ENCODE measurements around the gene CCDC102A.

Gene CCDC102A

DNA sequence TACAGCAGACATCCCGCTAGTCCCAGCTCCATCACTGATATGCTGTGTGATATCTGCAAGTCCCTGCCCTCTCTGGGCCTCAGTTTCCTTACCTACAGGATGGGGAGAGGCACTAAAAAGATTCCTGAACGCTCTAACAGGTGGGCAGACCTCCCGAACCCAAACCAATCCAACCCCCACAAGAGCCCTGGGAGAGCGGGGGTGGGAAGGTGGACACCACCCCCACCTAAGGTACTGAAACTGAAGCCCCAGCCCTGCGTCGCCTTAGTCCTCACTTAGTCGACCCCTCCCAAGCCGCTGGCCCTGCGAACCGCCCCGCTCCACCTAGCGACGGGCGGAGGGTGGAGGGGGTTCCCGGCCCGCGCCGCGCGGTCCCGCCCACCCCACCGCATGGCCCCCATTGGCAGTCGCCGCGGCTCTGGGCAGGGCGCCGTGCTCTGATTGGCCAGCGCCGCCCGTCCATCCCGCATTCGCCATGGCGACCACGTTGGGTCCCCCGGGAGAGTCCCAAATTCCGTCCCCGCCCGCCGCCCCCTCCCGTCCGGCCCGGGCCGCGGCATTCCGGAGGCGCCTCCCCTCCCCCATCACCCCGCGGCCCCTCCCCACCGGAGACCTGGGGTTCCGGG is 578 bp downstream of the CCDC102A start:
- peak; percentile 87 for DNase-seq

GRCh38 chr16:57534881-57535658 is 1.3 kb downstream of the CCDC102A start:
- DNase-seq, result no peak

DNA sequence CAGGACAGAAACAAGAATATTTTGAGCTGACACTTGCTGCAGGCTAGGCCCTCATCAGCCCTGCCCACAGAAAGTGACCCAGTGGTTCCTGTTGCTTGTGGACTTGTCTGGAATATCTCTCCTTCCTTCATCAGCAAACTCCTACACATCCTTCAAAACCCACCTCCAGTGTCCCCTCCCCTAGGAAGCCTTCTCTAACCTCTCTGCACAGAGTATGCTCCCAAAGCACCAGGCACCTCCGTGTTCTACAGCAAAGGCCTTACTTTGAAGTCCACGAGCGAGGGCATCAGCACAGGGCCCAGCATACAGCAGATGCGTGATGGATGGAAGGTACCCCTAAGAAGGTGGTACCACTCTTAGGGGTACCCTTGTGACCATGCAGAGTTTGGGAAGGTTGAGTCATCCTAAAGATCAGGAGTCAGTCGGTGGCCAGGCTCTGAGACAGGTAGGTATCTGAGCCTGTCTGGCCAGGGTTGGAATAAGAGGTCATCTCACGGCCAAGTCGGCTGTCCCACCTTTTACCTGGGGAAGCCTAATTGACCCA is 2.0 kb downstream of the CCDC102A start:
- no peak for DNase-seq

DNA sequence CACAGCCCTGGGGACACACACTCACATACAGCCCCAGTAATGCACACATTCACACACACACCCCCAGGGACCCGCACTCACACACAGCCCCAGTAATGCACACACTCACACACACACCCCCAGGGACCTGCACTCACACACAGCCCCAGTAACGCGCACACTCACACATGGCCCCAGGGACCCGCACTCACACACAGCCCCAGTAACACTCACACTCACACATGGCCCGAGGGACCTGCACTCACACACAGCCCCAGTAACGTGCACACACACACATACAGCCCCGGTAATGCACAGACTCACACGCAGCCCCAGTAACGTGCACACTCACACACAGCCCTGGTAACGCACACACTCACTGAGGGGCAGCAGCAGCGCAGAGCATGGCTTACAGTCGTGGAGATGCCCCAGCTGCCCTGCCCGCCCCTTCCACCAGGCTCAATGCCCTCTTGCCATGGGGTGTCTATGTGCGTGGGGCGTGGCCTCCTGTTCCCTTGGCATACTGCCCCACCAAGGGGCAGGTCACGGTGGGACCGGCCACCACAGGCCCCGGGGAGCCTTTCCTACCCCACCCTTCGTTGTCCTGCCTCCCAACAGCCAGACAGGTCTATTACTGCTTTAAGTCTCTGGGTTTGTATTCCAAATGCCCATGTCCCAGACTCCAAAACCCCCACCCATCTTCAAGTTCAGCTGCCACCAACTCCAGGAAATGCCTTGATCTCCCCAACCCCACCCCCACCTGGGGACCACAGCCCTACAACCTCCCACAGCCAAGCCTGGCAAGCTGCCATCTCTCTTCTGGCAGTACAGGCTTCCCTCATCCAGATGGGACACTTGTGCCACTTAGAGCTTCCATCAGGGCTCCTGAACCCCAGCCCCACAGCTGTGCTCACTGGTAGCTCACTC is 2.7 kb downstream of the CCDC102A start:
- DNase-seq, result peak; percentile 68

- no peak for DNase-seq
Measured at GRCh38 chr16:57532266-57532625, 4.1 kb downstream of the CCDC102A start.

GRCh38 chr16:57531635-57532265 is 4.6 kb downstream of the CCDC102A start:
- no peak for DNase-seq

- no peak for DNase-seq
Measured at GRCh38 chr16:57531253-57531575, 5.2 kb downstream of the CCDC102A start.

DNA sequence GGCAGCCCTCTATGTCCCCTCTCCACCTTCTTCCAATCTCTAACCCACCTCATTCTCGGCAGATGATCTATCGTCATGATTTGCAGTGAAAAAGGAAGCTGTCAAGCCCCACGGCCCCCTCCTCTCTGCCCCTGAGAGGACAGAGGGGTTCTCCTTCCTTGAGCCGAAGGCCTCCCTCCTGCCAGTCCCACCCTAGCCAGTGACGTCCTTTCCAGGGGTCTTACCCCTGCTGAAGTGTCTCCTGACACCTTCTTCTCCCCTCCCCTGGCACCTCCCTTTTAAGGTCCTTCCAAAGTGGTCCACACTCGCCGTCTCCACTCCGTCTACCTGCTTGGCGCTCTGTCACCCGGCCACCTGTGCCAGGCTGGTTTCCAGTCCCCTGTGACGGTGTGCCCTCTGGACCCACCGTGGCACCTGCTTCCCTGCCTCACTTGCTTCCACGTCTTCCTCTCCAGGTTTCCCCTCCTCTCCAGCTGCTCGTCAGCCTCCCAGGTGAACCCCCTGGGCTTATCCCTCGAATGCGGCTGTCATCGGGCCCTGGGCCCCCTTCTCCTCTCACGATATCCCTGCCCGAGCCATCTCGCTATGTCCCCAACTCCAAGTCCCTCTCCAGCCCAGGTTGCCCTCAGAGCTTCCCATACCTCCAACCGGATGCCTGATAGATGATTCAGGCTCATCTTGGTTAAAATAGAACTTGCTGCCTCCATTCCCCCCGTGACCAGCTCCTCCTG is 5.7 kb downstream of the CCDC102A start:
- DNase-seq, result no peak

DNA sequence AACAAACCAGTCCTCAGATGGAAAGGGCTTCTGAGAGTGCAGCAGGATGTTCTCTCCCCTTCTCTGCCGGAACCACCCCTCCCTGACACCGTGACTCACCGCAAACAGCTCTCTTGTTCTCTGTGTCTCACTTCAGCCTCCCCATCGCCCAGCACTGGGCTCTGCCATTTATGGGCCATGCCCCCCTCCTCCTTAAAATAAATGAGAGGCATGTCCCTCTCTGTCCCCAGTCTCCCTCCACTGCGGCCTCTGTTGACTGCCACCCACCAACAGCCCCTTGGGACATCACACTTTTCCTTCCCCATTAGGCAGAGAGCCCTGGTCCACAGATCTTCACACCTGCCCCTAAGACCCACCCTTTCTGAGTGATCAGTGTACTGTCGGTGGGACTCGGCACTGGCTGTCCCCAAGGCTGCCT is 6.3 kb downstream of the CCDC102A start:
- DNase-seq, result no peak

DNA sequence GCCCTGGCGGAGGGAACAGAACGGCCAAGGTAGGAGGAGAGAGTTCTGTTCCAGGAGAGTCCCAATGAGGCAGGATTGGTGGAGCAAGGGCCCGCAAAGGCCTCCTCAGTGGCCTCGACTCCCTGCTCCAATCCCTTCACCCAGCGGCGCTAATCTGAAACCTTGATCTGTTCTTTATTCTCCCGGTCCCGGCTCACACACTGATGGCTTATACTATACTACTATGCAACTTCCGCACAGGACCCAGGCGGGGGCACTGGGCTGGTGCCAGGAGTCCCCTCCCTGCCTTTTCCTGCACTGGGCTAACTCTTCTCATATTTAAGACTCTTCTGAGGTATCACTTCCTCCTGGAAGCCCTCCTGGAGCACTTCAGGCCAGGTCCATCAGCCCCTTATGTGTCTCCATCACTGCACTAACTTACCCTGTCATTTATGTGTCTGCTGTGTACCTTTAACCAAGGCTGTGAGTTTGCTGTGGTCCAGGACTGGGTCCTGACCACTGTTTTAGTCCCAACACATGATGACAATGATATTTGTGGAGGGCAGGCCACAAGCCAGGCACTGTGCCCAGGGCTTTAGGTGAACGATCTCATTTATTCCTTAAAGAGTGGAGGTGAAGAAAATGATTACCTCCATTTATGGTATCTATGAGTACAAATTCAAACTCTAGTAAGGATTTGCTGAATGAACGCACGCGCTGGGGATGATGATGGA is 6.8 kb downstream of the CCDC102A start:
- no peak for DNase-seq

DNA sequence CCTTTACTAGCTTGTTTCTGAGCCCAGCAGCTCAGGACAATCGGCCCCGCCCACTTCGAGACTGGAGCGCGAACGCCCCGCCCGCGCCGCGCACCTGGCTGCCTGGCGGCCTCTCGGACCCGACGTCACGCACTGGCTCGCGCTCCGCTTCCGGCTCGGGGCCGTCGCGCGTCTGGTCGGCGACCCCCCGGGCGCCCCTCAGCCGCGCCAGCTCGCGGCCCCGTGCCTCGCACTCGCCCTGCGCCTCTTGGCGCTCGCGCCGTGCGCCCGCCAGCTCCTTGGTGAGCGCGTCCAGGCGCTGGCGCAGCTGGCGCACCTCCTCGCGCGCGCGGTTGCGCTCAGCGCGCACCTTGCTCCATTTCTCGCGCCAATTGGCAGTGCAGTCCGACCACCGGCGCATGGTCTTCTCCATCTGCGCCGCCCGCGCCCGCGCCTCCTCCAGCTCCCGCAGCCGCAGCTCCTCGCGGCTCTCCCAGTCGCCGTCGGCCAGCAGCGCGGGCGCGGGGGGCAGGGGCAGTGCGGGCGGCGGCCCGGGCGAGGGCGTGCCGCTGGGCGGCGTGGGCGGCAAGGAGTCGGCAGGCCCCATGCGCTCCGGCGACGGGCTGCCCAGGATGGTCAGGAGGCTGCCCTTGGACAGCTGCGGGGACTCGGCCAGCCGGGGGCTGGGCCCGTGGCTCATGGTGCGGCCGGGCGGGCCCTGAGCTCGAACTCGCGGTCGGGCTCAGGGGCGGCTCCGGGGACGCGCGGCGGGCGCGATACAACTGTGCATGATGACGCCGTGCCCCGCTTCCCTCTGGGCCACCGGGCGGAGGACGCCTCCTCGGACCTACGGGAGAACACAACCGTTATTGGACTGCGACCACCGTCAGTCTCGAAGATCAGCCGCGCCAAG is 7.6 kb downstream of the CCDC102A start:
- DNase-seq, result no peak

- DNase-seq, result no peak
Measured at GRCh38 chr16:57527610-57528360, 8.6 kb downstream of the CCDC102A start.

DNA sequence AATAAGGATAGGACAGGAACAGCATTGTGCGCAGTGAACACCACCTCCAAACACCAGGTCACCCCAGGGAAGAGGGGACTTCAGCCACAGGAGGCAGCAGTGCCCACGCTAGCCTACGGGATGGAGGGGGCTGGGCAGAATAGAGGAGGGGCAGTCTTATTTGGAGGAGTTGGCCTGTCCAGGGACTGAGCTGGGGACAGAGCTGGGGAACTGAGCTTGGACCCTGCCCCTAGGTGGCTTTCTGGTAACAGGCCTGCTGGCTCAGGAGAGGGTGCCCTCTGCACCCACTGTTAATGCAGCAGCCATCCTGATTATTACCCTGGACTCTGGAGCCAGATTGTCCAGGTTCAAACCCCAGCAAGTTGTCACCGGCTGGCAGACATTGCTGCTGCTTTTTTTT is 9.3 kb downstream of the CCDC102A start:
- DNase-seq, result no peak

- DNase-seq, result no peak
Measured at GRCh38 chr16:57526498-57526897, 9.9 kb downstream of the CCDC102A start.

DNA sequence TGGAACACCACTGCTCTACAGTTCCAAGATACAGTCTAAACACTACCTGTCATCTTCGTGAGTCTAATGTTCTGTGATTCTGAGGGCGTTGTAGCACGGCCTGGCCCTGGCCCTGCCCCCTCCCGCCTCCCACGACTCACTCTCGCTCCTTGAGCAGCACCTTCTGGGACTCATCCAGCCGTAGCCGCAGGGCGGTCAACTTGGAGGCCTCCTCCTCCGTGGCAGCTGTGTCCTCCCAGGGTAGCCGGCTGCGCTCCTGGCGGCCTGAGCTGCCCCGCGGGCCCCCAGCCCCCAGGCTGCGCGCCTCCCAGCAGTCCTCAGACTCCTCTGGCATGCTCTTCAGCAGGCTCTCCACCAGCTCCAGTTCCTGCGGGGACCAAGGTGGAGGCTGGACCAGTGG is 10.6 kb downstream of the CCDC102A start:
- no peak for DNase-seq

DNA sequence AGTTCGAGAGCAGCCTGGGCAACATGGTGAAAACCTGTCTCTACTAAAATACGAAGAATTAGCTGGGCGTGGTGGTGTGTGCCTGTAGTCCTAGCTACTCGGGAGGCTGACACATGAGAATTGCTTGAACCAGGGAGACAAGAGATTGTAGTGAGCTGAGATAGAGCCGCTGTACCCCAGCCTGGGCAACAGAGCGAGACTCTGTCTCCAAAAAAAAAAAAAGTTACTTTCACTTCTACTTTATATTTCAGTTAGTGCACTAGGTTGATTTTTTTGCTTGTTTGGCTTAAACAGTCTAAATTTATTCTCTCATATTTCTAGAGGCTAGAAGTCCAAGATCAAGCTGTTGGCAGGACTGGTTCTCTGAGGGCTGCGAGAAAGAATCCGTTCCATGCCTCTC is 13.4 kb downstream of the CCDC102A start:
- no peak for DNase-seq

- DNase-seq, result peak; percentile 45
Measured at GRCh38 chr16:57519796-57520360, 16.5 kb downstream of the CCDC102A start.

GRCh38 chr16:57518922-57519321 is 17.4 kb downstream of the CCDC102A start:
- DNase-seq, result no peak

- DNase-seq, result no peak
Measured at GRCh38 chr16:57518520-57518919, 17.9 kb downstream of the CCDC102A start.

All from NCI-H2171 (cell line).